Nephron progenitor cell (in vitro differentiated cells): ENCODE measurements around the gene KHDC4.
A peak's percentile ranks its signal among the peaks of the same experiment; 100 is the strongest.

Experiments
- DNase-seq: peaks from one replicate; pipeline ENCODE4 v3.0.0; 2021
- H3K27ac Mint-ChIP-seq: 2 replicates; pipeline ENCODE4 v1.8.0; 2021; ENCODE audit warnings: mild to moderate bottlenecking, moderate library complexity, mixed read lengths
- H3K27me3 Mint-ChIP-seq: 2 replicates; pipeline ENCODE4 v1.8.0; 2021; ENCODE audit warnings: mild to moderate bottlenecking, low read depth, mixed read lengths; ENCODE audit not compliant: poor library complexity
- H3K36me3 Mint-ChIP-seq: 2 replicates; pipeline ENCODE4 v1.8.0; 2021; ENCODE audit warnings: low read depth, mixed read lengths
- H3K4me1 Mint-ChIP-seq: 2 replicates; pipeline ENCODE4 v1.8.0; 2021; ENCODE audit warnings: mixed read lengths
- H3K4me3 Mint-ChIP-seq: 2 replicates; pipeline ENCODE4 v1.8.0; 2021; ENCODE audit warnings: mild to moderate bottlenecking, moderate library complexity, mixed read lengths
- H3K9me3 Mint-ChIP-seq: 2 replicates; pipeline ENCODE4 v1.8.0; 2021; ENCODE audit warnings: mild to moderate bottlenecking, moderate library complexity, mixed read lengths
- CTCF ChIP-seq: fragments of 200-600 bp; sonication (generic); IDR thresholded peaks from 2 replicates; pipeline ENCODE4 v1.5.0; 2021; ENCODE audit warnings: antibody characterized with exemption

KHDC4 gene

GRCh38 chr1:155964193-155964592, 30.0 kb upstream of the KHDC4 start:
- DNase-seq: no peak
- H3K27me3 Mint-ChIP-seq: no peaks in the 10 kb centered on the region
- H3K4me3 Mint-ChIP-seq: no peak overlapping the region
- peaks cover 48% of the 10 kb centered on the region for H3K36me3 Mint-ChIP-seq
- H3K9me3 Mint-ChIP-seq: no peaks in the 10 kb centered on the region
- peaks cover 66% of the 10 kb centered on the region for H3K4me1 Mint-ChIP-seq
- TF ChIP-seq CTCF: no peak
- peak overlapping the region; percentile 97 for H3K27ac Mint-ChIP-seq

GRCh38 chr1:155962599-155963211, 28.5 kb upstream of the KHDC4 start:
- Mint-ChIP-seq H3K27me3 (no peaks in the 10 kb centered on the region), H3K36me3 (peaks cover 51% of the 10 kb centered on the region), H3K9me3 (no peaks in the 10 kb centered on the region), H3K4me1 (peaks cover 51% of the 10 kb centered on the region), H3K27ac (peak overlapping the region; percentile 16), H3K4me3 (no peak overlapping the region)
- TF ChIP-seq CTCF: no peak
- no peak for DNase-seq

GRCh38 chr1:155961937-155962336, 27.7 kb upstream of the KHDC4 start:
- H3K4me3 Mint-ChIP-seq: no peak overlapping the region

GRCh38 chr1:155960081-155960745, 26.0 kb upstream of the KHDC4 start:
- Mint-ChIP-seq H3K9me3 (no peaks in the 10 kb centered on the region), H3K4me3 (no peak overlapping the region), H3K4me1 (peaks cover 26% of the 10 kb centered on the region), H3K27me3 (no peaks in the 10 kb centered on the region), H3K27ac (peak overlapping the region; percentile 96), H3K36me3 (peaks cover 63% of the 10 kb centered on the region)
- TF ChIP-seq CTCF: no peak
- no peak for DNase-seq

More at GRCh38 chr1:155961937-155962336, 27.7 kb upstream of the KHDC4 start:
- Mint-ChIP-seq H3K4me1 (peaks cover 43% of the 10 kb centered on the region), H3K27me3 (no peaks in the 10 kb centered on the region), H3K27ac (peak overlapping the region; percentile 96), H3K9me3 (no peaks in the 10 kb centered on the region), H3K36me3 (peaks cover 59% of the 10 kb centered on the region)
- no peak for DNase-seq
- no peak for TF ChIP-seq CTCF

GRCh38 chr1:155957411-155957915, 23.2 kb upstream of the KHDC4 start:
- H3K36me3 Mint-ChIP-seq: peaks cover 69% of the 10 kb centered on the region
- no peak for DNase-seq
- peaks cover 24% of the 10 kb centered on the region for H3K4me1 Mint-ChIP-seq
- no peak for TF ChIP-seq CTCF
- no peak overlapping the region for H3K27ac Mint-ChIP-seq
- no peak overlapping the region for H3K4me3 Mint-ChIP-seq
- H3K27me3 Mint-ChIP-seq: peaks cover 2% of the 10 kb centered on the region
- H3K9me3 Mint-ChIP-seq: no peaks in the 10 kb centered on the region

- TF ChIP-seq CTCF: no peak
- H3K27me3 Mint-ChIP-seq: peaks cover 2% of the 10 kb centered on the region
- H3K4me1 Mint-ChIP-seq: peaks cover under 1% of the 10 kb centered on the region
- H3K9me3 Mint-ChIP-seq: no peaks in the 10 kb centered on the region
- H3K36me3 Mint-ChIP-seq: peaks cover 70% of the 10 kb centered on the region
- H3K4me3 Mint-ChIP-seq: no peak overlapping the region
- DNase-seq: no peak
- H3K27ac Mint-ChIP-seq: no peak overlapping the region
Measured at GRCh38 chr1:155954645-155955044, 20.4 kb upstream of the KHDC4 start.
